Uterus (tissue), 2 donors: ENCODE data around the gene E2F1.

Experiments
- CTCF ChIP-seq, 4 experiments: fragments of 200-600 bp in 2 of 4; fragments of 450-650 bp in 2 of 4; sonication (generic) in 2 of 4; IDR thresholded peaks; one replicate each; pipeline ENCODE4 v1.5.1; 2016 to 2019; ENCODE audit warnings: antibody characterized with exemption in 4 of 4, mild to moderate bottlenecking in 2 of 4, moderate library complexity in 1 of 4
- POLR2A ChIP-seq, 2 donors: fragments of 450-650 bp; IDR thresholded peaks; one replicate each; pipeline ENCODE4 v1.6.1; 2016; ENCODE audit warnings: antibody characterized with exemption in 2 of 2, mild to moderate bottlenecking in 1 of 2, moderate library complexity in 1 of 2

GRCh38 chr20:33721391-33722140, 35.4 kb upstream of the E2F1 start:
- TF ChIP-seq CTCF (IDR thresholded peaks at IDR 0.05) (no peak), POLR2A (IDR thresholded peaks at IDR 0.05) (no peak)
